ENCODE data around the gene MSANTD7. TPM values are rescaled to one million over a fixed set of nuclear protein-coding genes. Genes with fewer than 3 reads are reported as not detected.
"Not testable (repeated sequence)": the region's sequence is repeated elsewhere in the genome, so short reads cannot be mapped to it uniquely, and the experiment has no call there.

MSANTD7 gene
- total RNA-seq, 2 experiments from 2014 or later = 19.2 to 22.9 TPM

DNA sequence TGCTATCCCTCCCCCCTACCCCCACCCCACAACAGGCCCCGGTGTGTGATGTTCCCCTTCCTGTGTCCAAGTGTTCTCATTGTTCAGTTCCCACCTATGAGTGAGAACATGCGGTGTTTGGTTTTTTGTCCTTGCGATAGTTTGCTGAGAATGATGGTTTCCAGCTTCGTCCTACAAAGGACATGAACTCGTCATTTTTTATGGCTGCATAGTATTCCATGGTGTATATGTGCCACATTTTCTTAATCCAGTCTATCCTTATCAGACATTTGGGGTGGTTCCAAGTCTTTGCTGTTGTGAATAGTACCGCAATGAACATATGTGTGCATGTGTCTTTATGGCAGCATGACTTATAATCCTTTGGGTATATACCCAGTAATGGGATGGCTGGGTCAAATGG, 26.4 kb downstream of the MSANTD7 start:
- H3K4me3 Mint-ChIP-seq; H3K27ac Mint-ChIP-seq; H3K9me3 Mint-ChIP-seq (ENCODE audit: low read depth); H3K4me1 Mint-ChIP-seq; intact Hi-C loops (cut with DNase I, micrococcal nuclease); POLR2A ChIA-PET; DNase-seq; ATAC-seq; CTCF ChIA-PET; H3K27me3 Mint-ChIP-seq: not testable (repeated sequence)
- peaks cover 42% of the 10 kb centered on the region for H3K36me3 Mint-ChIP-seq (ENCODE audit: low read depth)

DNA sequence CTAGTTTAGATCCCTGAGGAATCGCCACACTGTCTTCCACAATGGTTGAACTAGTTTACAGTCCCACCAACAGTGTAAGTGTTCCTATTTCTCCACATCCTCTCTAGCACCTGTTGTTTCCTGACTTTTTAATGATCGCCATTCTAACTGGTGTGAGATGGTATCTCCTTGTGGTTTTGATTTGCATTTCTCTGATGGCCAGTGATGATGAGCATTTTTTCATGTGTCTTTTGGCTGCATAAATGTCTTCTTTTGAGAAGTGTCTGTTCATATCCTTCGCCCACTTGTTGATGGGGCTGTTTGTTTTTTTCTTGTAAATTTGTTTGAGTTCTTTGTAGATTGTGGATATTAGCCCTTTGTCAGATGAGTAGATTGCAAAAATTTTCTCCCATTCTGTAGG, 26.8 kb downstream of the MSANTD7 start:
- H3K4me3 Mint-ChIP-seq; H3K27ac Mint-ChIP-seq; H3K9me3 Mint-ChIP-seq (ENCODE audit: low read depth); H3K4me1 Mint-ChIP-seq; ATAC-seq; POLR2A ChIA-PET; intact Hi-C loops (cut with DNase I, micrococcal nuclease); DNase-seq; H3K27me3 Mint-ChIP-seq: not testable (repeated sequence)
- peaks cover 45% of the 10 kb centered on the region for H3K36me3 Mint-ChIP-seq (ENCODE audit: low read depth)
- CTCF ChIA-PET = interaction anchor here (0.6 kb wide), 1 partner anchor 18 kb away, joined by 5 read pairs; no protein-coding TSS in a partner anchor

DNA sequence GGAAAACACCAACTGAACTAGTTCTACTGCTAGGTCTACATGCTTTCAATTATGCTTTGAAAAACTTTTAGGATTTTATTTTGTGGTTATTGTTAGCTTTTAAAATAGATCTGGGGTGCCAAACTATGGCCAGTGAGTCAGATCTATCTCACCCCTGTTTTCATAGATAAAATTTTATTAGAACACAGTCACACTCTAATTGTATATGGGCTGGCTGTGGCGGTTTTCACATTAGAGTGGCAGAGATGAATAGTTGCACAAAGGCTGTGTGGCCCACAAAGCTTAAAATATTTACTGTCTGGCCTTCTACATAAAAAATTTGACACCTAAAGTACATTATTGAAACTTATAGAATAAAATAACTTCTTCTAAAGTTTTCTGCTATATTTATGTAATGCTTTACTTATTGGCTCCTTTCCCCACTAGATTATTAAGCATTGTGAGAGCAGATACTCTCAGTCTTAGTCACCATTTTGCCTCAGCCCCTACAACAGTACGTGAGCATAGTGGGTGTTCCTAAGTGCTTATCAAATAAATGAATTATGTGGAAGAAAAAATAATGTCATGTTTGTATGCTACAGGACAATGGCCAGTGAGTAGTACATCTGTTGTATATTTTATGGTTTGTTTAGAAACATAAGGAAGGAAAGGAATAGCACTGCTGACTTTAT, 35.1 kb downstream of the MSANTD7 start:
- peaks cover 9% of the 10 kb centered on the region for H3K36me3 Mint-ChIP-seq (ENCODE audit: low read depth)
- POLR2A ChIA-PET = interaction anchor here (0.6 kb wide), 1 partner anchor 37 kb away, joined by 5 read pairs; no protein-coding TSS in a partner anchor
- intact Hi-C loops (cut with DNase I, micrococcal nuclease) = no loop called here
- CTCF ChIA-PET = interaction anchor here (1.2 kb wide), 1 partner anchor 294 kb away, joined by 3 read pairs; no protein-coding TSS in a partner anchor
- H3K4me3 Mint-ChIP-seq = no peak overlapping the region
- peaks cover 14% of the 10 kb centered on the region for H3K4me1 Mint-ChIP-seq
- no peak for ATAC-seq
- H3K27me3 Mint-ChIP-seq = no peaks in the 10 kb centered on the region
- DNase-seq = no peak
- no peaks in the 10 kb centered on the region for H3K9me3 Mint-ChIP-seq (ENCODE audit: low read depth)
- H3K27ac Mint-ChIP-seq = no peak overlapping the region

DNA sequence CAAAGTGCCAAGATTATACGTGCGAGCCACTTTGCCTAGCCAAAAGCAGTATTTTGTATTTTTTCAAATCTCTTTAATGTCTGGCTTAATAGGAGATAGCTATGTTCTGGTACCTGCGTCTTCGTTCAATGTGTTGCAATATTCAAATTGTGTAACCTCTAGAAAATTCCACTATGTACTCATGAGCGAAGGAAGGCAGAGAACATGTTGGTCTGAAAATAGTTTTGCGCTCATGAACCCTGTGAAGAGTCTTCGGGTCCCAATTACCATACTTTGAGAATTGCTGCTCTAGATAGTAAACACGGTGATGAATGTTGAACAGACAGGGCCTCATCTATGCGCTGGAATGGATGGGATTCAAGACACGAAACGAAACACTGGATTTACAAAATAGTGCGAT, 37.8 kb downstream of the MSANTD7 start:
- no peak overlapping the region for H3K27ac Mint-ChIP-seq
- H3K4me3 Mint-ChIP-seq = no peak overlapping the region
- ATAC-seq (no peak), DNase-seq (no peak)
- H3K9me3 Mint-ChIP-seq (ENCODE audit: low read depth) = no peaks in the 10 kb centered on the region
- peaks cover 8% of the 10 kb centered on the region for H3K36me3 Mint-ChIP-seq (ENCODE audit: low read depth)
- ChIA-PET CTCF (interaction anchor here (0.6 kb wide), 1 partner anchor 11 kb away, joined by 3 read pairs; no protein-coding TSS in a partner anchor), POLR2A (no interaction called here)
- intact Hi-C loops (cut with DNase I, micrococcal nuclease) = loop anchor here (5.0 kb wide), 3 partner anchors 289 to 1289 kb away; partner anchors contain the start of gene PRPF18 (in 1 of the 2)
- peaks cover 24% of the 10 kb centered on the region for H3K4me1 Mint-ChIP-seq
- no peaks in the 10 kb centered on the region for H3K27me3 Mint-ChIP-seq

- H3K9me3 Mint-ChIP-seq (ENCODE audit: low read depth) = no peaks in the 10 kb centered on the region
- H3K27ac Mint-ChIP-seq = no peak overlapping the region
- no peaks in the 10 kb centered on the region for H3K27me3 Mint-ChIP-seq
- intact Hi-C loops (cut with DNase I, micrococcal nuclease) = loop anchor here (5.0 kb wide), 3 partner anchors 289 to 1289 kb away; partner anchors contain the start of gene PRPF18 (in 1 of the 2)
- no peak for DNase-seq
- peak overlapping the region; percentile 97 for H3K4me3 Mint-ChIP-seq
- no peak for ATAC-seq
- POLR2A ChIA-PET = no interaction called here
- CTCF ChIA-PET = no interaction called here
- H3K36me3 Mint-ChIP-seq (ENCODE audit: low read depth) = peaks cover 8% of the 10 kb centered on the region
- H3K4me1 Mint-ChIP-seq = peaks cover 26% of the 10 kb centered on the region
These were observed 38.7 kb downstream of the MSANTD7 start for GRCh38 chr10:14876764-14877163.

DNA sequence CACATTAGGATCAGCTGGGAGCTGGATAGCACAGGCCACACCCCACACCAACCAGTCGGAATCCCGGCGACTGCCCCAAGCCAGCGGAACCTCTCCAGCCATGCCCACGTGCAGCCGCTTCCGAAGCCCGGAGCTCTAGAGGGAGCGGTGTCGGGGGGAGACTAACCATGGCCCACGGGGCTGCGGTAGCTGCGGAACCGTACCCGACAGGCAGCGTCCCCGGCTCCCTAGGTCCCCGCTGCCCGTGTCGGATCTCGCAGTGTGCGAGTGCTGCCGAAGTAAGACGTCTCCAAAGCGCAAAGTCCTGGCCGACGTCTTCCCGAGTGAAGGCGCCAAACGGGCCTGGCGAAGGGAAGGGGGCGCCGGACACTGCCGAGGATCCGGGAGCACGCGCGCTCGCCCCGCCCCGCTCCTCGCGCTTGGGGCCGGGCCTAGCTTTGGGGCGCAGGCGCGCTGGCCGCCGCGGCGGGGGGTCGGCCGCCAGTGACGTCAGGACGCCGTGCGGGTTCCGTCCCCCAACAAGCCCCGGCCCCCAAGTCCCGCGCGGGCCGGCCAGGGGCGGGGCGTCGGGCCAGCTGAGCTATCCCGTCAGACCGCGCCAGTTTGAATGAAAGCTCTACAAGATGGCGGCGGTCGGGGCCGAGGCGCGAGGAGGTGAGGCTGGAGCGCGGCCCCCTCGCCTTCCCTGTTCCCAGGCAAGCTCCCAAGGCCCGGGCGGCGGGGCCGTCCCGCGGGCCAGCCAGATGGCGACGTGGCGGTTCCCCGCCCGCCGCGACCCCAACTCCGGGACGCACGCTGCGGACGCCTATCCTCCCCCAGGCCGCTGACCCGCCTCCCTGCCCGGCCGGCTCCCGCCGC, 40.4 kb downstream of the MSANTD7 start, which contains the start of gene SUV39H2:
SUV39H2 (plus strand) TSS at position 601 of the 858 bp plus-strand sequence; CDS start at position 624, 23 bp downstream.
- Mint-ChIP-seq H3K4me1 (peaks cover 36% of the 10 kb centered on the region), H3K9me3 (ENCODE audit: low read depth) (no peaks in the 10 kb centered on the region), H3K27ac (peak within 1 kb of the TSS; percentile 93), H3K36me3 (ENCODE audit: low read depth) (peaks cover 19% of the 10 kb centered on the region), H3K4me3 (peak within 1 kb of the TSS; percentile 97), H3K27me3 (no peaks in the 10 kb centered on the region)
- CTCF ChIA-PET = interaction anchor here (0.7 to 1.2 kb wide), 7 partner anchors 21 to 342 kb away, joined by 3 to 8 read pairs (median 3); partner anchors contain the start of genes CDNF, HSPA14 and MSANTD7
- POLR2A ChIA-PET = interaction anchor here (0.6 to 3.2 kb wide), 11 partner anchors 17 to 693 kb away, joined by 3 to 24 read pairs (median 3); partner anchors contain the start of genes CDNF, DCLRE1C, HSPA14 and MEIG1
- intact Hi-C loops (cut with DNase I, micrococcal nuclease) = loop anchor here (1.0 to 5.0 kb wide), 10 partner anchors 40 to 1291 kb away; partner anchors contain the start of genes CDNF (in 2 of the 2), DCLRE1C (in 2 of the 2), HSPA14 (in 2 of the 2) and MEIG1 (in 2 of the 2)
- DNase-seq (peak; percentile 97), ATAC-seq (peak; percentile 92)

- Mint-ChIP-seq H3K27me3 (no peaks in the 10 kb centered on the region), H3K36me3 (ENCODE audit: low read depth) (peaks cover 19% of the 10 kb centered on the region), H3K27ac (peak overlapping the region; percentile 90), H3K9me3 (ENCODE audit: low read depth) (no peaks in the 10 kb centered on the region), H3K4me3 (peak overlapping the region; percentile 97), H3K4me1 (peaks cover 35% of the 10 kb centered on the region)
- ChIA-PET CTCF (interaction anchor here (0.7 to 2.2 kb wide), 8 partner anchors 10 to 342 kb away, joined by 3 to 8 read pairs (median 4); partner anchors contain the start of genes CDNF, DCLRE1C, HSPA14 and MSANTD7), POLR2A (interaction anchor here (0.7 to 3.2 kb wide), 9 partner anchors 36 to 694 kb away, joined by 3 to 24 read pairs (median 4); partner anchors contain the start of genes CDNF, DCLRE1C, HSPA14 and MEIG1)
- ATAC-seq (peak; percentile 4), DNase-seq (peak; percentile 58)
- intact Hi-C loops (cut with DNase I, micrococcal nuclease) = loop anchor here (5.0 kb wide), 3 partner anchors 292 to 1292 kb away; partner anchors contain the start of gene PRPF18 (in 1 of the 2)
These were observed 41.2 kb downstream of the MSANTD7 start for GRCh38 chr10:14879124-14879927.

- ATAC-seq (no peak), DNase-seq (no peak)
- H3K36me3 Mint-ChIP-seq (ENCODE audit: low read depth) = peaks cover 19% of the 10 kb centered on the region
- peak overlapping the region; percentile 97 for H3K4me3 Mint-ChIP-seq
- CTCF ChIA-PET = interaction anchor here (0.7 to 2.2 kb wide), 5 partner anchors 10 to 83 kb away, joined by 3 to 8 read pairs (median 4); partner anchors contain the start of gene DCLRE1C
- H3K9me3 Mint-ChIP-seq (ENCODE audit: low read depth) = no peaks in the 10 kb centered on the region
- peaks cover 35% of the 10 kb centered on the region for H3K4me1 Mint-ChIP-seq
- intact Hi-C loops (cut with DNase I, micrococcal nuclease) = loop anchor here (5.0 to 10.0 kb wide), 4 partner anchors 293 to 1293 kb away; partner anchors contain the start of gene PRPF18 (in 1 of the 2)
- H3K27ac Mint-ChIP-seq = peak overlapping the region; percentile 90
- POLR2A ChIA-PET = interaction anchor here (0.7 to 3.2 kb wide), 2 partner anchors 41 to 679 kb away, joined by 3 to 24 read pairs; partner anchors contain the start of genes CDNF, HSPA14 and MSANTD7
- H3K27me3 Mint-ChIP-seq = no peaks in the 10 kb centered on the region
These were observed 41.8 kb downstream of the MSANTD7 start for GRCh38 chr10:14879928-14880193.

DNA sequence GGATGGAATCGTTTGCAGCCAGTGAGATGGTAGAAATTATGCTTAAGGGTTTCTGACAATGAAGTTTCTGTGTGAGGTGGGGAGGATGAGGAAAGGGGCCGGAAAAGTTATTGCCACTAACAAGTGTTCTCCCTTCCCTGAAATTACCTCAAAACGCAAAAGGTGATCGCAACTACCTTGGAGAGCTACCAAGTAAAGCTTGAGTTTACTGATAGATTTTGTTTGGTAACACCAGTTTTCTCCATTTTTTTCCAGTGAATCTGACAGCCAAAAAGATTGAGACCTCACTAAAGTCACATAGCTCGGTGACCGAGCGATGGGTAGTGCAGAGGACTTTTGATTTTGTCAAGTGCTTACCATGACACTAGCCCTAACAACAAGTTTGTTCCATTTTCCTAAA, 42.1 kb downstream of the MSANTD7 start:
- peaks cover 35% of the 10 kb centered on the region for H3K4me1 Mint-ChIP-seq
- peak overlapping the region; percentile 90 for H3K27ac Mint-ChIP-seq
- H3K27me3 Mint-ChIP-seq = no peaks in the 10 kb centered on the region
- H3K9me3 Mint-ChIP-seq (ENCODE audit: low read depth) = no peaks in the 10 kb centered on the region
- CTCF ChIA-PET = interaction anchor here (0.7 to 2.2 kb wide), 5 partner anchors 9 to 375 kb away, joined by 3 to 8 read pairs (median 3); partner anchors contain the start of gene DCLRE1C
- intact Hi-C loops (cut with DNase I, micrococcal nuclease) = loop anchor here in 1 of 2 experiments (10.0 kb wide), 1 partner anchor 495 kb away; no protein-coding TSS in a partner anchor
- DNase-seq (no peak), ATAC-seq (no peak)
- H3K4me3 Mint-ChIP-seq = peak overlapping the region; percentile 97
- POLR2A ChIA-PET = interaction anchor here (0.7 to 3.2 kb wide), 2 partner anchors 42 to 680 kb away, joined by 3 to 24 read pairs; partner anchors contain the start of genes CDNF, HSPA14 and MSANTD7
- H3K36me3 Mint-ChIP-seq (ENCODE audit: low read depth) = peaks cover 19% of the 10 kb centered on the region

GRCh38 chr10:14884082-14884481, 46.0 kb downstream of the MSANTD7 start:
- no peak for DNase-seq
- no peak overlapping the region for H3K27ac Mint-ChIP-seq
- no peaks in the 10 kb centered on the region for H3K27me3 Mint-ChIP-seq
- no peaks in the 10 kb centered on the region for H3K9me3 Mint-ChIP-seq (ENCODE audit: low read depth)
- H3K4me3 Mint-ChIP-seq = no peak overlapping the region
- ChIA-PET POLR2A (no interaction called here), CTCF (no interaction called here)
- intact Hi-C loops (cut with DNase I, micrococcal nuclease) = loop anchor here in 1 of 2 experiments (10.0 kb wide), 1 partner anchor 499 kb away; no protein-coding TSS in a partner anchor
- H3K4me1 Mint-ChIP-seq = peaks cover 25% of the 10 kb centered on the region
- ATAC-seq = peak; percentile 72
- H3K36me3 Mint-ChIP-seq (ENCODE audit: low read depth) = peaks cover 19% of the 10 kb centered on the region

Data from activated CD4-positive, alpha-beta T cell treated with anti-CD3 and anti-CD28 coated beads for 36 hours (primary cell).